Astrocyte (in vitro differentiated cells and primary cell): ENCODE data around the gene CEACAM18. TPM values are rescaled to one million over a fixed set of nuclear protein-coding genes. Genes with fewer than 3 reads are reported as not detected.

Experiments used
- DNase-seq: peaks from one replicate; pipeline ENCODE4 v3.0.0-alpha.2; 2010; ENCODE audit warnings: low read depth
- FAIRE-seq: peaks from 2 replicates; lab custom pipeline; 2011; peaks lifted over from hg19 to GRCh38; lab: Jason Lieb, UNC
- H2AFZ ChIP-seq: 2 replicates; pipeline ENCODE4 v1.6.0; 2012; ENCODE audit warnings: low read depth, low read length, inconsistent platforms
- H3K27ac ChIP-seq: 2 replicates; pipeline ENCODE4 v1.5.1; 2011; ENCODE audit warnings: low read depth, low read length, inconsistent platforms
- H3K27me3 ChIP-seq: 2 replicates; pipeline ENCODE4 v1.6.0; 2011; ENCODE audit warnings: low read length, inconsistent platforms; ENCODE audit not compliant: insufficient read depth
- H3K36me3 ChIP-seq: 2 replicates; pipeline ENCODE4 v1.5.1; 2011; ENCODE audit warnings: low read length, inconsistent platforms; ENCODE audit not compliant: insufficient read depth
- H3K4me1 ChIP-seq: 2 replicates; pipeline ENCODE4 v1.5.1; 2011; ENCODE audit warnings: low read length, inconsistent platforms; ENCODE audit not compliant: insufficient read depth
- H3K4me2 ChIP-seq: 2 replicates; pipeline ENCODE4 v1.6.0; 2012; ENCODE audit warnings: low read length, inconsistent platforms
- H3K4me3 ChIP-seq: 2 replicates; pipeline ENCODE4 v1.5.1; 2011; ENCODE audit warnings: low read depth, mild to moderate bottlenecking, low read length, inconsistent platforms; ENCODE audit not compliant: insufficient read depth
- H3K79me2 ChIP-seq: 2 replicates; pipeline ENCODE4 v1.6.0; 2012; ENCODE audit warnings: mild to moderate bottlenecking, low read length, inconsistent platforms; ENCODE audit not compliant: insufficient read depth
- H3K9ac ChIP-seq: 2 replicates; pipeline ENCODE4 v1.6.0; 2012; ENCODE audit warnings: mild to moderate bottlenecking, low read length, inconsistent platforms
- H3K9me3 ChIP-seq: 2 replicates; pipeline ENCODE4 v1.5.1; 2012; ENCODE audit warnings: low read depth, mild to moderate bottlenecking, low read length, inconsistent platforms; ENCODE audit not compliant: insufficient read depth
- H4K20me1 ChIP-seq: 2 replicates; pipeline ENCODE4 v1.6.0; 2012; ENCODE audit warnings: low read length, inconsistent platforms; ENCODE audit not compliant: insufficient read depth
- H3K27ac Mint-ChIP-seq: one replicate; pipeline ENCODE4 v1.8.0; 2021; ENCODE audit warnings: mild to moderate bottlenecking, mixed read lengths; ENCODE audit not compliant: unreplicated experiment
- H3K27me3 Mint-ChIP-seq: one replicate; pipeline ENCODE4 v1.8.0; 2021; ENCODE audit warnings: low read depth, mixed read lengths; ENCODE audit not compliant: unreplicated experiment
- H3K36me3 Mint-ChIP-seq: one replicate; pipeline ENCODE4 v1.8.0; 2021; ENCODE audit warnings: low read depth, mixed read lengths; ENCODE audit not compliant: unreplicated experiment
- H3K4me1 Mint-ChIP-seq: one replicate; pipeline ENCODE4 v1.8.0; 2021; ENCODE audit warnings: low read depth, mixed read lengths; ENCODE audit not compliant: unreplicated experiment
- H3K4me3 Mint-ChIP-seq: one replicate; pipeline ENCODE4 v1.8.0; 2021; ENCODE audit warnings: mild to moderate bottlenecking, moderate library complexity, mixed read lengths; ENCODE audit not compliant: unreplicated experiment
- H3K9me3 Mint-ChIP-seq: one replicate; pipeline ENCODE4 v1.8.0; 2021; ENCODE audit warnings: mild to moderate bottlenecking, mixed read lengths; ENCODE audit not compliant: unreplicated experiment
- CTCF ChIP-seq: IDR thresholded peaks from 2 replicates; pipeline ENCODE4 v1.5.1; 2011; ENCODE audit warnings: low read depth, mild to moderate bottlenecking, inconsistent platforms, low read length, moderate library complexity; ENCODE audit not compliant: insufficient read depth
- EZH2 ChIP-seq: IDR thresholded peaks from 2 replicates; pipeline ENCODE4 v1.6.1; 2012; ENCODE audit warnings: mild to moderate bottlenecking, low read length, inconsistent platforms; ENCODE audit not compliant: insufficient read depth
- total RNA-seq: library from RNA; stranded (reverse); gene quantifications from 2 replicates; pipeline ENCODE4 v1.2.1, GENCODE V29; 2021

CEACAM18 gene
- total RNA-seq, 1 donor from 2014 or later, result not detected

GRCh38 chr19:51458051-51458645 is 20.2 kb upstream of the CEACAM18 start, which contains the start of gene SIGLEC8:
SIGLEC8 (minus strand) TSS chr19:51458454; CDS start chr19:51458387, 67 bp downstream.
- peaks cover 36% of the 10 kb centered on the region for H3K27me3 Mint-ChIP-seq
- H3K4me3 Mint-ChIP-seq, result no peak within 1 kb of the TSS

GRCh38 chr19:51458899-51459505 is 19.3 kb upstream of the CEACAM18 start:
- no peaks in the 10 kb centered on the region for H3K27me3 ChIP-seq
- no peak for TF ChIP-seq CTCF
- no peak for TF ChIP-seq EZH2
- no peaks in the 10 kb centered on the region for H3K4me1 ChIP-seq
- Mint-ChIP-seq H3K27ac (no peak overlapping the region), H3K9me3 (no peaks in the 10 kb centered on the region), H3K27me3 (peaks cover 35% of the 10 kb centered on the region), H3K4me1 (no peaks in the 10 kb centered on the region), H3K36me3 (no peaks in the 10 kb centered on the region), H3K4me3 (no peak overlapping the region)
- H3K36me3 ChIP-seq, result no peaks in the 10 kb centered on the region
- H3K4me3 ChIP-seq, result no peak overlapping the region
- H2AFZ ChIP-seq, result no peak overlapping the region
- DNase-seq (no peak), FAIRE-seq (no peak)
- H3K4me2 ChIP-seq, result no peak overlapping the region
- H3K9ac ChIP-seq, result no peak overlapping the region
- no peaks in the 10 kb centered on the region for H3K79me2 ChIP-seq
- no peak overlapping the region for H3K27ac ChIP-seq
- H4K20me1 ChIP-seq, result no peaks in the 10 kb centered on the region
- H3K9me3 ChIP-seq, result peaks cover 4% of the 10 kb centered on the region

More at GRCh38 chr19:51458051-51458645, 20.2 kb upstream of the CEACAM18 start, which contains the start of gene SIGLEC8:
- Histone ChIP-seq H3K9me3 (peaks cover 4% of the 10 kb centered on the region), H3K4me2 (no peak within 1 kb of the TSS), H3K79me2 (no peaks in the 10 kb centered on the region), H2AFZ (no peak within 1 kb of the TSS), H3K9ac (no peak within 1 kb of the TSS), H3K4me3 (no peak within 1 kb of the TSS), H3K27ac (no peak within 1 kb of the TSS), H3K36me3 (no peaks in the 10 kb centered on the region), H4K20me1 (no peaks in the 10 kb centered on the region), H3K27me3 (no peaks in the 10 kb centered on the region), H3K4me1 (no peaks in the 10 kb centered on the region)
- TF ChIP-seq CTCF, result no peak
- TF ChIP-seq EZH2, result no peak
- FAIRE-seq (no peak), DNase-seq (no peak)
- peaks cover 4% of the 10 kb centered on the region for H3K9me3 Mint-ChIP-seq
- H3K27ac Mint-ChIP-seq, result no peak within 1 kb of the TSS
- H3K36me3 Mint-ChIP-seq, result no peaks in the 10 kb centered on the region
- no peaks in the 10 kb centered on the region for H3K4me1 Mint-ChIP-seq
